Skeletal muscle tissue (tissue), 4 donors: ENCODE results near the gene TMCC3. TPM values are rescaled to one million over a fixed set of nuclear protein-coding genes. Genes with fewer than 3 reads are reported as not detected.

ENCODE experiments used
- H3K27ac ChIP-seq: one replicate; pipeline ENCODE4 v1.7.0; 2013; ENCODE audit warnings: mild to moderate bottlenecking, low read depth, low read length, inconsistent platforms
- H3K27me3 ChIP-seq, 3 donors: one replicate each; pipeline ENCODE4 v1.7.0; 2013; ENCODE audit warnings: low read length in 3 of 3; ENCODE audit not compliant: control insufficient read depth in 3 of 3, insufficient read depth in 3 of 3
- H3K36me3 ChIP-seq, 3 donors: one replicate each; pipeline ENCODE4 v1.7.0; 2013; ENCODE audit warnings: low read length in 3 of 3; ENCODE audit not compliant: control insufficient read depth in 3 of 3, insufficient read depth in 3 of 3
- H3K4me1 ChIP-seq, 3 donors: one replicate each; pipeline ENCODE4 v1.7.0; 2013; ENCODE audit warnings: low read length in 3 of 3, mild to moderate bottlenecking in 3 of 3; ENCODE audit not compliant: control insufficient read depth in 3 of 3, insufficient read depth in 3 of 3
- H3K4me3 ChIP-seq, 3 donors: one replicate each; pipeline ENCODE4 v1.7.0; 2013; ENCODE audit warnings: low read length in 3 of 3
- H3K9ac ChIP-seq, 3 donors: one replicate each; pipeline ENCODE4 v1.7.0; 2013; ENCODE audit warnings: low read length in 3 of 3, mild to moderate bottlenecking in 3 of 3, moderate library complexity in 2 of 3, low read depth in 1 of 3
- H3K9me3 ChIP-seq, 3 donors: one replicate each; pipeline ENCODE4 v1.7.0; 2013; ENCODE audit warnings: low read length in 3 of 3; ENCODE audit not compliant: control insufficient read depth in 3 of 3
- total RNA-seq: library from RNA; depleted of rRNA; stranded (reverse); fragments of >200 nt; gene quantifications from one replicate; pipeline ENCODE4 v1.2.3, GENCODE V29; 2014
- donor health status: Osteomylitis.

The TMCC3 gene
- total RNA-seq, 1 donor from 2014 or later, result 16.7 TPM

- Histone ChIP-seq H3K9ac (no peak overlapping the region), H3K4me1 (peaks cover 3 to 16% (median 5%) of the 10 kb centered on the region in 3 donors), H3K4me3 (no peak overlapping the region), H3K27ac (no peak overlapping the region), H3K36me3 (no peaks in the 10 kb centered on the region), H3K27me3 (no peaks in the 10 kb centered on the region), H3K9me3 (no peaks in the 10 kb centered on the region)
Measured at GRCh38 chr12:94687891-94688290, 37.5 kb upstream of the TMCC3 start.

GRCh38 chr12:94686834-94687628, 36.7 kb upstream of the TMCC3 start:
- Histone ChIP-seq H3K27me3 (no peaks in the 10 kb centered on the region), H3K36me3 (no peaks in the 10 kb centered on the region), H3K27ac (no peak overlapping the region), H3K4me1 (peaks cover 3 to 16% (median 5%) of the 10 kb centered on the region in 3 donors), H3K4me3 (no peak overlapping the region), H3K9ac (no peak overlapping the region), H3K9me3 (no peaks in the 10 kb centered on the region)

GRCh38 chr12:94684416-94685142, 34.2 kb upstream of the TMCC3 start:
- H3K27ac ChIP-seq, result no peak overlapping the region

GRCh38 chr12:94679554-94680195, 29.3 kb upstream of the TMCC3 start:
- H3K36me3 ChIP-seq, result no peaks in the 10 kb centered on the region
- H3K27me3 ChIP-seq, result no peaks in the 10 kb centered on the region
- no peaks in the 10 kb centered on the region for H3K9me3 ChIP-seq
- H3K4me1 ChIP-seq, result peaks cover 0 to 2% (median 0%) of the 10 kb centered on the region in 3 donors
- no peak overlapping the region for H3K9ac ChIP-seq
- no peak overlapping the region for H3K27ac ChIP-seq
- H3K4me3 ChIP-seq, result no peak overlapping the region

More at GRCh38 chr12:94684416-94685142, 34.2 kb upstream of the TMCC3 start:
- Histone ChIP-seq H3K36me3 (no peaks in the 10 kb centered on the region), H3K4me3 (no peak overlapping the region), H3K4me1 (peaks cover 0 to 6% (median 0%) of the 10 kb centered on the region in 3 donors), H3K9ac (no peak overlapping the region), H3K27me3 (no peaks in the 10 kb centered on the region), H3K9me3 (no peaks in the 10 kb centered on the region)

- no peak overlapping the region for H3K27ac ChIP-seq
- H3K4me1 ChIP-seq, result peaks cover 0 to 3% (median 3%) of the 10 kb centered on the region in 3 donors
- H3K27me3 ChIP-seq, result no peaks in the 10 kb centered on the region
- H3K9me3 ChIP-seq, result no peaks in the 10 kb centered on the region
- no peak overlapping the region for H3K9ac ChIP-seq
- H3K4me3 ChIP-seq, result no peak overlapping the region
- no peaks in the 10 kb centered on the region for H3K36me3 ChIP-seq
Measured at GRCh38 chr12:94678849-94679248, 28.5 kb upstream of the TMCC3 start.

- H3K4me1 ChIP-seq, result peaks cover 0 to 6% (median 3%) of the 10 kb centered on the region in 3 donors
- H3K36me3 ChIP-seq, result no peaks in the 10 kb centered on the region
- no peaks in the 10 kb centered on the region for H3K27me3 ChIP-seq
- H3K27ac ChIP-seq, result no peak overlapping the region
- no peak overlapping the region for H3K9ac ChIP-seq
- H3K4me3 ChIP-seq, result no peak overlapping the region
- no peaks in the 10 kb centered on the region for H3K9me3 ChIP-seq
Measured at GRCh38 chr12:94678379-94678778, 28.0 kb upstream of the TMCC3 start.

- H3K4me1 ChIP-seq, result peaks cover 0 to 7% (median 3%) of the 10 kb centered on the region in 3 donors
- H3K27ac ChIP-seq, result no peak overlapping the region
Measured at GRCh38 chr12:94677778-94678177, 27.4 kb upstream of the TMCC3 start.

GRCh38 chr12:94676922-94677321, 26.6 kb upstream of the TMCC3 start:
- Histone ChIP-seq H3K36me3 (no peaks in the 10 kb centered on the region), H3K27me3 (no peaks in the 10 kb centered on the region), H3K4me1 (peaks cover 0 to 7% (median 3%) of the 10 kb centered on the region in 3 donors), H3K9me3 (no peaks in the 10 kb centered on the region), H3K27ac (no peak overlapping the region), H3K9ac (no peak overlapping the region), H3K4me3 (no peak overlapping the region)

More at GRCh38 chr12:94677778-94678177, 27.4 kb upstream of the TMCC3 start:
- Histone ChIP-seq H3K4me3 (no peak overlapping the region), H3K27me3 (no peaks in the 10 kb centered on the region), H3K36me3 (no peaks in the 10 kb centered on the region), H3K9me3 (no peaks in the 10 kb centered on the region), H3K9ac (no peak overlapping the region)

GRCh38 chr12:94676031-94676641, 25.8 kb upstream of the TMCC3 start:
- Histone ChIP-seq H3K36me3 (no peaks in the 10 kb centered on the region), H3K9me3 (no peaks in the 10 kb centered on the region), H3K9ac (no peak overlapping the region), H3K27ac (no peak overlapping the region), H3K27me3 (no peaks in the 10 kb centered on the region), H3K4me1 (peaks cover 0 to 7% (median 3%) of the 10 kb centered on the region in 3 donors), H3K4me3 (no peak overlapping the region)
